A549 (cell line): ENCODE data around the gene ACTMAP.

Experiments used
- CEBPB ChIP-seq, 2 experiments: fragments of >200 bp in 1 of 2; sonication (Bioruptor Twin) in 1 of 2; formaldehyde crosslinking in 1 of 2; IDR thresholded peaks; 2 replicates each; pipeline ENCODE4 v1.6.1; 2012 to 2016
- NFE2L2 ChIP-seq: fragments of 150-350 bp; conservative IDR thresholded peaks from 2 replicates; pipeline ENCODE4 v1.6.1; 2014; ENCODE audit warnings: low read length
- REST ChIP-seq: fragments of 200-600 bp; sonication (generic); IDR thresholded peaks from 2 replicates; pipeline ENCODE4 v1.6.1; 2016; ENCODE audit warnings: antibody characterized with exemption, mild to moderate bottlenecking, moderate library complexity
- RNF2 ChIP-seq: fragments of 200-600 bp; sonication (generic); IDR thresholded peaks from 2 replicates; pipeline ENCODE4 v1.6.1; 2016; ENCODE audit warnings: low read depth, mild to moderate bottlenecking, antibody characterized with exemption, moderate library complexity, borderline replicate concordance
- SREBF2 ChIP-seq: fragments of 450-650 bp; IDR thresholded peaks from 2 replicates; pipeline ENCODE4 v1.6.1; 2014; ENCODE audit warnings: mild to moderate bottlenecking, moderate library complexity
- TF ChIP-seq, protein P1 (sequence below): fragments of >200 bp; sonication (Bioruptor Twin); formaldehyde crosslinking; IDR thresholded peaks from 3 replicates; pipeline ENCODE4 v1.5.1; 2016
- TF ChIP-seq, protein P2 (sequence below): IDR thresholded peaks from 2 replicates; pipeline ENCODE4 v1.6.1; 2012

DNA sequence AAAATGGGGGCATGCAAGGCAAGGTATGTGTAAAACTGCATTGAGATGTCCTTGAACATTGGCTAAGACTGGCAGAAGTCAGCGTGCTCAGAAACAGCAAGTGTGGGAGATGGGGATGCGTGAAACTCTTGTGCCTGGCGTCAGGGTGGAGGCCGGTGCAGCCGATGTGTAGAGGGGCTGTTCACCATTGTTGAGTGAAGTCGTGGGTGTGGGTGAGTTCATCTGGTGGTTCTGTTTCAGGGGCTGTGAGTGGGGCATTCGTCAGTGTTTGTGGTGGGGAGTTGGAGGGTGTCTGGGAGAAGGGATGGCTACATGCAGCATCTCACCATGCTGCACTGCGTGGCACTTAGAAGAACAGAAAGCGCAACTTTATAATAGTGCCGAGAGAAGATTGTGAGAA, 13.7 kb upstream of the ACTMAP start:
- TF ChIP-seq, protein P1, sequence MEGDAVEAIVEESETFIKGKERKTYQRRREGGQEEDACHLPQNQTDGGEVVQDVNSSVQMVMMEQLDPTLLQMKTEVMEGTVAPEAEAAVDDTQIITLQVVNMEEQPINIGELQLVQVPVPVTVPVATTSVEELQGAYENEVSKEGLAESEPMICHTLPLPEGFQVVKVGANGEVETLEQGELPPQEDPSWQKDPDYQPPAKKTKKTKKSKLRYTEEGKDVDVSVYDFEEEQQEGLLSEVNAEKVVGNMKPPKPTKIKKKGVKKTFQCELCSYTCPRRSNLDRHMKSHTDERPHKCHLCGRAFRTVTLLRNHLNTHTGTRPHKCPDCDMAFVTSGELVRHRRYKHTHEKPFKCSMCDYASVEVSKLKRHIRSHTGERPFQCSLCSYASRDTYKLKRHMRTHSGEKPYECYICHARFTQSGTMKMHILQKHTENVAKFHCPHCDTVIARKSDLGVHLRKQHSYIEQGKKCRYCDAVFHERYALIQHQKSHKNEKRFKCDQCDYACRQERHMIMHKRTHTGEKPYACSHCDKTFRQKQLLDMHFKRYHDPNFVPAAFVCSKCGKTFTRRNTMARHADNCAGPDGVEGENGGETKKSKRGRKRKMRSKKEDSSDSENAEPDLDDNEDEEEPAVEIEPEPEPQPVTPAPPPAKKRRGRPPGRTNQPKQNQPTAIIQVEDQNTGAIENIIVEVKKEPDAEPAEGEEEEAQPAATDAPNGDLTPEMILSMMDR: no peak
- TF ChIP-seq NFE2L2 (no peak), CEBPB (IDR thresholded peaks at IDR 0.05) (no peak), RNF2 (no peak), REST (no peak), SREBF2 (no peak)
- TF ChIP-seq, protein P2, sequence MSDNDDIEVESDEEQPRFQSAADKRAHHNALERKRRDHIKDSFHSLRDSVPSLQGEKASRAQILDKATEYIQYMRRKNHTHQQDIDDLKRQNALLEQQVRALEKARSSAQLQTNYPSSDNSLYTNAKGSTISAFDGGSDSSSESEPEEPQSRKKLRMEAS: no peak
